GM18873 (cell line): ENCODE results near the gene SNAPC2.

Experiments used
- ATAC-seq: cut with Tn5 transposase; IDR thresholded peaks from one replicate; pipeline ENCODE4 v1.9.1; 2021; ENCODE audit warnings: mild to moderate bottlenecking, moderate library complexity, moderate number of reproducible peaks; ENCODE audit not compliant: unreplicated experiment, low FRiP score

SNAPC2 gene, protein sequence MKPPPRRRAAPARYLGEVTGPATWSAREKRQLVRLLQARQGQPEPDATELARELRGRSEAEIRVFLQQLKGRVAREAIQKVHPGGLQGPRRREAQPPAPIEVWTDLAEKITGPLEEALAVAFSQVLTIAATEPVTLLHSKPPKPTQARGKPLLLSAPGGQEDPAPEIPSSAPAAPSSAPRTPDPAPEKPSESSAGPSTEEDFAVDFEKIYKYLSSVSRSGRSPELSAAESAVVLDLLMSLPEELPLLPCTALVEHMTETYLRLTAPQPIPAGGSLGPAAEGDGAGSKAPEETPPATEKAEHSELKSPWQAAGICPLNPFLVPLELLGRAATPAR

DNA sequence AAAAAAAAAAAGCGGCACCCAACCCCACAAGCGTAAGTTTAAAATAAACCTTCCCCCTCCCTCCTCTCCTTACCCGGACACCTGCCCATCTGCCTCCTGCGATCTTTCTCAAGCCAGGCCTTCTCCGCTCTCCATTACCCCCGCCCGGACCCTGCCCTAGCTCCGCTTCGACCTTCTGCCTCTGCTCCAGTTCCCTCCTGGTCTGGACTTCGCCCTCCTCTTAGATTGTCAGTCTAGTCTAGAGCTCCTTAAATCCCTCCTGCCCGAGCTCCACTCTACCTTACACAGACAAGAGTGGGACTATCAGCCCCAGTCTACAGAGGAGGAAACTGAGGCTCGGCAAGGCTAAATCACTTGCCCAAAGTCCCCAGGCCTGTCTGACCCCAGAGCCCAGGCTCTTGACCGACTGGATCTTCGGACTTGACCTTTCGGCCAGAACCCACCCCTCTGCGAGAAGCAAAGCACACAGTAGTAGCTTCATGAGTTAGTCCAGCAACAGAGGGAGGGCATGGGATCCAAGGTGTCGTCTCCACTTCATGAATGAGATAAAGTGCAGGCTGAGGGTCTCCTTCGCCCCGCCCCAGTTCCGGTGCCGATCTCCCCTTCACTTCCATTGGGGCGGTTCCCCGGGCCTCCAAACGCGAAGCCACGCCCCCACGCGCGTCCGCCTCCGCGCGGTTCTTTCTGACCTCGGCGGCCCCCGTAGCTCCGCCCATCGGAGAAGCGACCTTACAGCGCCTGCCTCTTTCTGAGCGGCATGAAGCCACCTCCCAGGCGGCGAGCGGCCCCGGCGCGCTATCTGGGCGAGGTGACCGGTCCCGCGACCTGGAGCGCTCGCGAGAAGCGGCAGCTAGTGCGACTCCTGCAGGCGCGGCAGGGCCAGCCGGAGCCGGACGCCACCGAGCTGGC, at the start of gene SNAPC2:
SNAPC2 (plus strand) TSS at position 729 of the 909 bp plus-strand sequence; CDS start at position 758, 29 bp downstream.
- ATAC-seq = peak; percentile 48

DNA sequence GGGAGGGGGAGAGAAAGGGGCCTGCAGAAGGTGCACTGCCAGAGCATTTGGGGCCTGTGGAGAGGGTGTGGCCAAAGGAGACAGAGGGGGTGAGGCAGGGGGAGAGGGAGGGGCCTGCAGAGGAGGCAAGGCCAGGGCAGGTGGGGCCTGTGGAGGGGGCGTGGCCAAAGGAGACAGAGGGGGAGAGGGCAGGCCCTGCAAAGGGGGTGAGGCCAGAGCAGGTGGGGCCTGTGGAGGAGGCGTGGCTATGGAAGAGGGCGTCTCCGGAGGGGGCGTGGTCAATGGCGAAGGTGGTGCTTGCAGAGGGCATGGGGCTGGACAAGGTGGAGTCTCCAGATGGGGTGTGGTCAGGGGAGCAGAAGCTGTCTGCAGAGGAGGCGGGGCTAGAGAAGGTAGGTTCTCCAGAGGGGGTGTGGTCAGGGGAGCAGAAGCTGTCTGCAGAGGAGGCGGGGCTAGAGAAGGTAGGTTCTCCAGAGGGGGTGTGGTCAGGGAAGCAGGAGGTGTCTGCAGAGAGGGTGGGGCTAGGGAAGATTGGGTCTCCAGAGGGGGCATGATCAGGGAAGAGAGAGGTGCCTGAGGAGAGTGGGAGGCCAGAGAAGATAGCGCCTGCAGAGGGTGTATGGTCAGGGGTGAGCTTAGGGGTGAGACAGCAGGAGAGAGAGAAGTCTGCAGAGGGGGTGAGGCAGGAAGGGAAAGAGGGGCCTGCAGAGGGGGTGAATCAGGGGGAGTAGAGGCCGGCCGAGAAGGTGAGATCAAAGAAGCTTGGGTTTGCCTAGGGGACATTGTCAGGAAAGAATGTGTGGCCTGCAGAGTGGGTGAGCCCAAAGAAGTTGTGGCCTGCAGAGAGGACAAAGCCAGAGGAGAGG, 49.3 kb upstream of the SNAPC2 start:
- ATAC-seq = no peak

DNA sequence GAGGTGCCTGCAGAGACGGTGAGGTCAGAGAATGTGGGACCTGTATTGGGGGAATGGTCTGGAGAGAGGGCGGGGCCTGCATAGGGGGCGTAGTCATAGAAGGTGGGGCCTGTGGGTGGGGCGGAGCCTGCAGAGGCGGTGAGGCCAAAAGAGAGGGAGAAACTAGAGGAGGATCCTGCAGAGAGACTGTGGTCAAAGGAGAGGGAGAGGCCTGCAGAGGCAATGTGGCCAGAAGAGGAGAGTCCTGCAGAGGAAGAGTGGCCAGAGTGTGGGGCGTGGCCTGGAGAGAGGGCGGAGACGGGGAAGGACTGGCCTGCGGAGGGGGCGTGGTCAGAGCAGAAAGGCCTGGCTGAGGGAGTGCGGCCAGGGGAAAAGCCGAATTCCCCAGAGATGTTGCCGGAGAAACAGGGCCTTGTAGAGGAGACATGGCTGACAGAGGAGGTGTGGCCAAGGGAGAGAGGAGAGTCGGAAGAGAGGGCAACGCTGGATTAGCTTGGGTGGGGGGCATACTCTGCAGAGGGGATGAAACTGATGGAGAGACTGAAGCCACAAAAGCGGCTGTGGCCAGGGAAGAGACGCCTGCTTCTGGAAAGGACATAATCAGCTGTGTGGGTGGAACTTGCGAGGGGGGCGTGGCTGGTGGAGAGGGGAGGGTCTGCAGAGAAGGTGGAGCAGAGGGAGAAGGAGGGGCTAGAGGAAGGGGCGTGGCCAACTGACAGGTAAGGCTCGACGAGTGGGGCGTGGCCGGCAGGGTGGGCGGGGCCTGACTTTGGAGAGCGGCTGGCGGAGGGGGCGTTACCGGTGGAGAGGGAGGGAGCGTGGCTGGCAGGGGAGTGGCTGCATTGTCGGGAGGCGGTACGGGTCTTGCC, 48.5 kb upstream of the SNAPC2 start:
- no peak for ATAC-seq

DNA sequence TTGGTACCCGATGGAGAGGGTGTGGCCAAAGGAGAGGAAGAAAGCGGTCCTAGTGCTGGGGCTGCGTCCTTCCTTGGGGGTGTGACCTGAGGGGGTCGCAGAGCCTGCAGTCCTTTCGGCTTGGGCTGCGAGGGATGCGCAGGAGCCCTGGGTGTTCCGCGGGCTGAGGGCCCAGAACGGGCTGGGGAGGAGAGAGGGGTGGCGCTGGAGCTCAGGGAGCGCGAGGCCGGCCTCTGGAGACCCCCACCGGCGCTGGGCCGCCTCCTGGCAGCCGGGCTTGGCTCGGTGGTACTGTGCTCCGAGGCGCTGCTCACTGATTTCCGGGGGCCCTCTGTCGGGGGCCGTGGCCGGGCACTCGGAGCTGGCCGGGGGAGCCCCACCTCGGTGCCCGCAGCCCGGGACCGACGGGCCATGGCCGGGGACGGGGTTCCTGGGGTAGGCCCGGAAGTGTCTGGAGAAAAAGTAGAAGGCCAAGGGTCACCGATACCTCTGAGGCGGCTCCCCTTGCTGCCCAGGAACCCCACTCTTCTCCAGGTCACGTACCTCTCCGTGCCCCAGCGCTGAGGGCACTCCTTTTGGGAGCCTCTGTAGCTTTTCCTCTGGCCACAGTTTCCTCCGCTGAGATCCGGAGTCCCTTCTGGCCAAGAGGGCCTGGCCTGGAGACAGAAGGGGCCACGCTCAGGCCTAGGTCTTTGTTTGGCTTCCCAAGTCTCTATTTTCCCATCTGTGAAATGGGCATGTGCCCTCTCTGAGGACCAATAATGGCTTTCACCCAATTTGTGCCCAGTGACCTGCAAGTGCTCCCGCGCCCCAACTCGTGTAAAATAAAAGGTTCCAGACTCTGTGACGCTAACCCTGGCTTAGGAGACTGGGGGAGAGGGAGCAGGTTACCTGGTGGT, 47.6 kb upstream of the SNAPC2 start:
- ATAC-seq = no peak

DNA sequence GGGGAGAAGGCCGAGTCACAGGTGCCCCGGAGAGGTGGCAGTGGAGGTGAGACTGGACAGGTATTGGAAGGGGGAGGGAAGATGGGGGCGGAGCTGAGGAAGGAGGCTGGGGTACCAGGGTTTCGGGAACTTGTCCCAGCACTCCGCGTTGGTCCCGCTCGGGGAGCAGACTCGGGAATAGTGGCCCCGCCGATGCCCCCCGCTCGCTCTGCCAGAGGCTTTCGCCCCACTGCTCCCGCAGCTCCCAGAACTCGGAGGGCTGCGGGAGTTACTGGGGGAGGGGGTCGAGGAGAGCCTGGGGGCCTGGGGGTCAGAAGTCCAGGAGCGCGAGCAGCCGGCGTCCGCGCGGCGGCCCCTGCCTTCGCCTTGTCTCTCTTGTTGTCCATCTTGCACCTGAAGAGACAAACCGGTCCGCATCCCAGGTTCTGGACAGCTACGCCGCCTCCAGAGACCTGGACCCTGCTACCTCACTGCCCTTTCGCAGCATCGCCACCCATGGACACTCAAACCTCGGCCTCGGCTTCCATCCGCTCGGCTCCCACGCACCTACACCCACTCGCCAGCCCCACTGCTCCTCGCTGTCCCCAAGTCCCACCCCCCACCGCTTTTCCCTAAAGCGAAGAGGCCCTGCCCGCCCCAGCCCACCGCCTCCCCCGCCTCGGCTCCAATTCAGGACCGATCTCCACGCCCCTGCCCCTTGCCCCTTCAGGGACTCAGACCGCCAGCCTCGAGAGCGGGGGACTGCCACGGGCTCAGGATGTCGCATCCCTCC, 46.6 kb upstream of the SNAPC2 start:
- no peak for ATAC-seq

DNA sequence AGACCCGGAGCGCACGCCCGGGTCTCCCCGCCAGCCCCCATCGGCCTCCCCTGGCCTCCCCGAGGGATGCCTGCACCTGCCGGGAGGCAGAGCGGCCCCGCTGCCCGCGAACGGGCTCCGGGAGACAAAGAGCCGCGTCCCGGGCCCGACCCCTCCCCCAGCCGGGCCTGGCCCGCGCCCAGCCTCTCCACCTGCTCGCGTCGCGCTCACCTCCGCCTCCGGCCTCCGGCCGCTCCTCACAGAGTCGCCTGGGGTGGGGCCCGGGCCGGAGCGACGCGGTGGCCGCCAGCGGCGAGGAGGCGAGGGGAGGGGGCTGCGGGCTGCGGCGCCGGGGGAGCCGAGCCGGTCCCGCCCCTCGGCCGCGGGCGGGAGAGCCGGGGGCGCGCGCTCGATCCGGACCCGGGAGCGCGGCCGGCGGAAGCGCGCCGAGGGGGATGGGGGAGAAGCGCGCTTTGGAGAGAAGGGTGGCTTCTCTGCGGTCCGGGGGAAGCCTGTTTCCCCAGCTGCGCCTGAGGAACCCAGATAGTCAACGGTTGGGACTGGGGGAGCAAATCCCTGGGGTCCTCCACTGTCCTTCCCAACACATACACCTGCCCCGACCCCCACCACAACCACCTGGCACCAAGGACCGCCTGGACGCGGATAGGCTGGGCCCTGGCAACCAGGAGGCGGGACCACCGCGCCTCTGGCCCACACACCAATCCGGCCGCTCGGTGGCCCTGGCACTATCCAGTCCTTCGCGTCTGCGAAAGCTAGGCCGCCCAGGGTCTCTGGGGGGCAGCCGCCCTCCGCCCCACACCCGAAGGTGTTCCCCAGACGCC, 45.9 kb upstream of the SNAPC2 start, which contains the start of gene PRR36:
PRR36 (minus strand) TSS at position 315 of the 821 bp plus-strand sequence. CDS start 701 bp downstream, outside the sequence.
- ATAC-seq = no peak

DNA sequence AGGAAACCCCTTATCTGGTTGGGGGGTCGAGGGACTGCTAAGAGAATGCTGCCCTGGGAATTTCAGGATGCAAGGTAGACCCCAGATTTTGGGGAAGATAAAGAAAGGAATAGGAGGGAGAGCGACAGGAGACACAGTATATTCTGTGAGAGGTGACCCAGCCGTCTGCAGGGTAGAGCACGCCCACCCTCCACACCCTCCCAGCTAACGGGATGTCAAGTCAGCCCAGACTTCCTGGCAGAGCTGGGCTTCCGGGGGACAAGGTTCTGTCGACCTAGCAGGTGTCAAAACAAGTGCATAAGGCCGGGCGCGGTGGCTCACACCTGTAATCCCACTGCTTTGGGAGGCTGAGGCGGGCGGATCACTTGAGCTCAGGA, 45.3 kb upstream of the SNAPC2 start:
- no peak for ATAC-seq

DNA sequence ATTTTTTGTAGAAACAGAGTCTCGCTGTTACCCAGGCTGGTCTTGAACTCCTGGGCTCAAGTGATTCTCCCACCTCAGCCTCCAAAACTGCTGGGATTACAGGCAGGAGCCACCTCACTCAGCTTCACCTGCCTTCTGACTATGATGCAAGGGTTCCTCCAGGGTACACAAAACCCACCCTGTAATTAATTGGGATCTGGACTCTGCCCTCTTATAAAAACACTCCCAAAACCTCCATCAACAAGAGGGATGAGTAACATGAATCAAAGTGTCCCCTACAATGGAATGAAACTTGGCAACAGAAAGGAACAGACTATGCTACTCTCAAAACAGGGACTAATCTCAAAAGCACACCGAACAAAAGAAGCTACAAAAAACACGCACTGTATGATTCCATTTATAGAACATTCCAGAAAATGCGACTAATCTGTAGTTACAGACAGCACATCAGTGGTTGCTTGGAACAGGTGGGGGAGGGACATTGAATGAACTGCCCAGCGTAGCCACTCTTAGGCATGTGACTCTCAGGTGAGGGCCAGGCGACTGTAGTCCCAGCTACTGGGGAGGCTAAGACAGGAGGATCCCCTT, 42.8 kb upstream of the SNAPC2 start:
- ATAC-seq = no peak

DNA sequence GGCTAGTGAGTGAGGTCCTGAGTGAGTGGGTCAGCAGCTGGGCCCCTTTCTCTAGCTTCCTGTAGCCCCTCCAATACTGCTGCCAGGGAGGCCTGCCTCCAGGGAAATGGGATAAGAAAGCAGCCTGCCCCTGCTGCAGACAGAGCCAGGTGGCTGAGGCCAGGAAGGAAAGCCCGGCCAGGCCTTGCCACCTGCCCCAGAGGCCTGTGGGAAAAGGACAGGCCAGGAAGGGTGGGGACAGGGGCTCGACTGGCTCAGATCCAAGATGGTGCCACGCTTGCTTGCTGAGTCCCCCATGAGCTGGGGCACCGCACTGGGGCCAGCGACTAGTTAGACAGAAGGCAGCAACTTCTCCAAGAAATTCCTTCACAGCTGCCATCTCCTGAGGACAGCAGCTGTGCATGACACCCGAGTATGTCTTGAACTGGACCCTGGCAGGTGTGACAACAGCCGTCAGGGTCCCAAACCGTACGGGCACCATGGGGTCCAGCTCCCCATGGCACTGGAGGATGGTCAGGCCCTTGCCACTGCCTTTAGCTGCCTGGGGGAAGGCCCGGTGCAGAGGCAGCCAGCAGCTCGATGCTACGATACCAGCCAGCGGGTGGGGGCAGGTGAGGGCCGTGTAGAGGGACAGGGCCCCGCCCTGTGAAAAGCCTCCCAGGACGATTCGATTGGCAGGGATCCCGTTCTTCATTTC, 40.9 kb upstream of the SNAPC2 start:
- no peak for ATAC-seq

DNA sequence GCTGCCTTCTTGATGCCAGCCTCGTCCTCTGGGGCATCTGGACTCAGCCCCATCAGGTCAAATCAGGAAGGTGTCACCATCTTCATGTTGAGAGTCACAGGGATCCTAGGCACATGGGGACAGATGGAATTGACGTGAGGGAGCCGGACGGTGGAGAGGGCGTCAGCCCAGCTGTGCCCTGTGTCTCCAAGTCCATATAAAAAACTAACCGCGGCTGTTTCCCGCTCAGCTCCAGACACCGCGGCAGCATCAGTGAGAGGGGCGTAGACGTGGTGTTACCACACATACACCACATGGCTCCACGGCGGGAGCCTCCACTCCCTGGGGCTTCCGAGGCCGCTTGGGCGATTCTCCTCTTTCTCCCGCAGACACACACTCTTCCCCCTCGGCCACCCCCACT, 40.3 kb upstream of the SNAPC2 start:
- no peak for ATAC-seq

DNA sequence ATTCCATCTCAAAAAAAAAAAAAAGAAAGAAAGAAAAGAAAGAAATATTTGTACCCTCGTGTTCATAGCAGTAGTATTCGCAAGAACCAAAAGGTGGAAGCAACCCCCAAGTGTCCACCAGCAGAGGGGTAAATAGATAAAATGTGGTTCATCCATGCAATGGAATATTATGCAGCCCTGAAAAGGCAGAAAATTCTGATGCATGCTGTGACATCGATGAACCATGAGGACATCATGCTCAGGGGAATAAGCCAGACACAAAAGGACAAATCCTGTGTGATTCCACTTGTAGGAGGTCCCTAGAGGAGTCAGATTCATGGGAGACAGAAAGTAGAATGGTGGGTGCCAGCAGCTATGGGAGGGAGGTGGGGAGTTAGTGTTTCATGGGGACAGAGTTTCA, 38.2 kb upstream of the SNAPC2 start:
- ATAC-seq = no peak

DNA sequence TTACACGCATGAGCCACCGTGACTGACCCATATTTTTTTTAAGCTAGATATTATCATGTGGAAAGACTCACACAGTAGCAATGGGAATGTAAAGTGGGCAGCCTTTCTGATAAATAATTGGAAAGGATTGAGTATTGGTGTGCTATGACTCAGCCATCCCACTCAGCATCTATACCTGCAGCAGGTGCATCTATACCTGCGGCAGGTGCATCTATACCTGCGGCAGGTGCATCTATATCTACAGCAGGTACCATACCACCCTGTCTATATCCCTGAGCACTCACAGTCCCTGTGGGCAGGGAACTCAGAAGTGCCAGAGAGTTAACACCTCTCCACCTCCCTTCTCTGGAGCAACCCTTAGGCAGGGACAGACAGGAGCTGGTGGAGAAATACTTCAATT, 37.0 kb upstream of the SNAPC2 start:
- ATAC-seq = no peak

DNA sequence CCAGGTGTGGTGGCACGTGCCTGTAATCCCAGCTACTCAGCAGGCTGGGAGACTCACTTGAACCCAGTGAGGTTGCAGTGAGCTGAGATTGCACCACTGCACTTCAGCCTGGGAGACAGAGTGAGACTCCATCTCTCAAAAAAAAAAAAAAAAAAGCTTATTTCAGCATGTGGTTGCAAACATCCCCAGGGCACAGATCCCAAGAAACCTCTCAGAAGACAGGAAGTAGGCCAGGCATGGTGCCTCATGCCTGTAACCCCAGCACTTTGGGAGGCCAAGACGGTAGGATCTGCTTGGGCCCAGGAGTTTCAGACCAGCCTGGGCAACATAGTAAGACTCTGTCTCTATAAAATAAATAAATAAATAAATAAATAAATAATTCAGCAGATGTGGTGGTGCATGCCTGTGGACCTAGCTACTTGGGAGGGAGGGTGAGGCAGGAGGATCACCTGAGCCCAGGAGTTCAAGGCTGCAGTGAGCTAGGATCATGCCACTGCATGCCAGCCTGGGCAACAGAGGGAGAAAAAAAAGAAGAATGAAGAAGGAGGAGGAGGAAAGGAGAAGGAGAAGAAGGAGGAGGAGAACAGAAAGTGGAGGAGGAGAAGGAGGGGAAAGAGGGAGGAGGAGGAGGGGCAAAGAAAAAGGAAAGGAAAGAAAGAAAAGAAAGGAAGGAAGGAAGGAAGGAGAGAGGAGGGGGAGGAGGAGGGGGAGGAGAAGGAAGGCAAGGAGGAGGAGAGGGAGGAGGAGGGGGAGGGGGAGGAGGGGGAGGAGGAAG, 36.2 kb upstream of the SNAPC2 start:
- ATAC-seq = no peak

DNA sequence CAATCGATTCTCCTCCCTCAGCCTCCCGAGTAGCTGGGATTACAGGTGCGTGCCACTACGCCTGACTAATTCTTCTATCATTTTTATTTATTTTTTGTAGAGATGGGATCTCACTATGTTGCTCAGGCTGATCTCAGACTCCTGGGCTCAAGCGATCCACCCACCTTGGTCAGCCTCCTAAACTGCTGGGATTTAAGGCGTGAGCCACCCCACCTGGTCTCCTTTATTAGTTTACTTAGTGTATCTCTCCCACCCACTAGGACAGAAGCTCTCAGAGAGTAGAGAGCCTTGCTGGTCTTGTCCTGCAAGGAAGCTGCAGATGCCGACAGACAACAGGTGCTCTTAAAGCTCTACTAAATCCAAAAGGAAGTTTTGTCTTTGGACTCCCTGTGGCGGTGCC, 34.3 kb upstream of the SNAPC2 start:
- ATAC-seq = no peak

DNA sequence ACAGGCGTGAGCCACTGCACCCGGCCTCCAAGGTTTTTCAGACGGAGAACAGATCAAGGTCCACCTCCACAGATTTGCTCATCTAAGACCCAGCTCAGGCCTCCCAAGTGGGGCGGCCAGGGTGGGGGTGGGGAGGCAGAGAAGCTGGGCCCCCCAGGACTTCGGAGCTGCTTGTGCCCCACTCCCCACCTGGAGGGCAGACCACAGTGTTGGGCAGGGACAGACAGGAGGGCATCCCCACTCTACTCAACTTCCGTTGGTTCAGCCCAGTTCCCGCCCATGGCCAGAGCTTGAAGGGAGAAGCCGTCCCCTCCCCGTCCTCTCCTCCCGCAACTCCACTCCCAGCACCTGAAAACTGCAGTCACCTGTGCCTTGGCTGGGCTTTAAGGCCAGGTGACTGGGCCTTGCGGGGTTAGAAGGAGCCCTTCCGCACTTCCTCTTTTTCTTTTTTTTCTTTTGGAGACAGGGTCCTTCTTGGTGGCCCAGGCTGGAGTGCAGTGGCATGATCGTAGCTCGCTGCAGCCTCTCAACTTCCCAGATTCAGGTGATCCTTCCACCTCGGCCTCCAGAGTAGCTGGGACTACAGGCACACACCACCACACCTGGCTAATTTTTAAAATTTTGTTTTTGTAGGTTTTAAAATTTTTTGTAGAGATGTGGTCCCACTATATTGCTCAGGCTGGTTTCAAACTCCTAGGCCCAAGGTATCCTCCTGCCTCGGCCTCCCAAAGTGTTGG, 32.6 kb upstream of the SNAPC2 start:
- no peak for ATAC-seq
